ENCODE data around the gene GRAMD1B.

GRCh38 chr11:123640029-123640428 lies 210.0 kb downstream of the GRAMD1B start:
- TF ChIP-seq CTCF (conservative IDR thresholded peaks at IDR 0.05 in 1 of 2, IDR thresholded peaks at IDR 0.05 in 1 of 2; ENCODE audit: low read depth in 1 of 2, low read length in 2 of 2) (no peak), EZH2 (IDR thresholded peaks at IDR 0.05; ENCODE audit: low read length, missing control alignments) (no peak)

All from fibroblast of lung (primary cell).